ENCODE data around the gene METTL8.
"Not testable (repeated sequence)": the region's sequence is repeated elsewhere in the genome, so short reads cannot be mapped to it uniquely, and the experiment has no call there.

Gene METTL8

DNA sequence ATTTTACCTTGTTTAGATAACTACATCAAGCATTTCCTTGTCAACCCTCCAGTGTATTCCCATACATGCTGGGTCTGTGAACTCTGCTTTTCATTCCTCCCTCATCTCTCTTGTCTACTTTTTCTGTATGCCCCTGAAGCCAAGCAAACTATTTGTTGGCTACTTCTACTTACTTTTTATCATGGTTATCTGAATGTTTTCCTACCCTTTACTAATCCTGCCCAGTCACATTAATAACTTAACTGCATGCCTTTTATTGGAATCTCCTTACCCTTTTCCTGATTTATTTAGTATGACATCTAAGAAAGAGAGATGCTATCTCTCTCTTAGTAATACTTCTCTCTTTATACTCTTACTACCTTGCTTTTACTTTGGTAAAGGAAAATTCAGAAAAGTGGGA lies 17.3 kb upstream of the METTL8 start:
- Histone ChIP-seq H3K9ac (ENCODE audit: low read length) (no peak overlapping the region), H3K27ac (ENCODE audit: low read length) (no peak overlapping the region), H3K4me1 (ENCODE audit: control insufficient read depth, low read depth, low read length) (no peaks in the 10 kb centered on the region), H3K36me3 (ENCODE audit: control insufficient read depth, low read depth, low read length) (peaks cover 48% of the 10 kb centered on the region), H3K9me3 (ENCODE audit: control insufficient read depth, low read depth, low read length) (no peaks in the 10 kb centered on the region), H3K4me3 (ENCODE audit: low read length) (no peak overlapping the region), H3K27me3 (ENCODE audit: control insufficient read depth, insufficient read depth, low read length) (no peaks in the 10 kb centered on the region)

- H3K4me3 ChIP-seq (ENCODE audit: low read length) = no peak overlapping the region
- peaks cover 54% of the 10 kb centered on the region for H3K36me3 ChIP-seq (ENCODE audit: control insufficient read depth, low read depth, low read length)
- H3K4me1 ChIP-seq (ENCODE audit: control insufficient read depth, low read depth, low read length) = no peaks in the 10 kb centered on the region
- no peaks in the 10 kb centered on the region for H3K27me3 ChIP-seq (ENCODE audit: control insufficient read depth, insufficient read depth, low read length)
- H3K27ac ChIP-seq (ENCODE audit: low read length) = no peak overlapping the region
- no peak overlapping the region for H3K9ac ChIP-seq (ENCODE audit: low read length)
- H3K9me3 ChIP-seq (ENCODE audit: control insufficient read depth, low read depth, low read length) = no peaks in the 10 kb centered on the region
Observed at GRCh38 chr2:171447675-171448074, 13.9 kb upstream of the METTL8 start.

- H3K4me1 ChIP-seq (ENCODE audit: control insufficient read depth, low read depth, low read length) = no peaks in the 10 kb centered on the region
- H3K4me3 ChIP-seq (ENCODE audit: low read length) = no peak overlapping the region
- no peak overlapping the region for H3K27ac ChIP-seq (ENCODE audit: low read length)
- no peaks in the 10 kb centered on the region for H3K27me3 ChIP-seq (ENCODE audit: control insufficient read depth, insufficient read depth, low read length)
- no peaks in the 10 kb centered on the region for H3K9me3 ChIP-seq (ENCODE audit: control insufficient read depth, low read depth, low read length)
- H3K9ac ChIP-seq (ENCODE audit: low read length) = no peak overlapping the region
- H3K36me3 ChIP-seq (ENCODE audit: control insufficient read depth, low read depth, low read length) = peaks cover 57% of the 10 kb centered on the region
Observed at GRCh38 chr2:171441470-171441869, 7.7 kb upstream of the METTL8 start.

DNA sequence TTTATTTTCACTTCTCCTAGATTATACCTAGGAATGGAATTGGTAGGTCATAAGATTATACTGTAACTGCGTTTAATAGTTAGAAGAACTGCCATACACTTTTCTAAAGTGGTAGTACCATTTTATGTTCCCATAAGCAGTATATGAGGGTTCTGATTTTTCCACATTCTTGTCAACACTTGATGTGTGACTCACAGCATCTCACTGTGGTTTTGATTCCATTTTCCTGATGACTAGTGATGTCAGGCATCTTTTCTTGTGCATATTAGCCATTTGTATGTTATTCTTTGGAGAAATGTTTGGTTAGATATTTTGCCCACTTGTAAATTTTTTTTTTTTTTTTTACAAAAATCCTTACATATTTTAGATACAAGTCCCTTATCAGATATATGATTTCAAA lies 2.5 kb upstream of the METTL8 start:
- Histone ChIP-seq H3K4me1 (ENCODE audit: control insufficient read depth, low read depth, low read length) (peaks cover 24% of the 10 kb centered on the region), H3K36me3 (ENCODE audit: control insufficient read depth, low read depth, low read length) (peaks cover 38% of the 10 kb centered on the region), H3K4me3 (ENCODE audit: low read length) (no peak overlapping the region), H3K27ac (ENCODE audit: low read length) (no peak overlapping the region), H3K9ac (ENCODE audit: low read length) (no peak overlapping the region), H3K27me3 (ENCODE audit: control insufficient read depth, insufficient read depth, low read length) (no peaks in the 10 kb centered on the region), H3K9me3 (ENCODE audit: control insufficient read depth, low read depth, low read length) (no peaks in the 10 kb centered on the region)

DNA sequence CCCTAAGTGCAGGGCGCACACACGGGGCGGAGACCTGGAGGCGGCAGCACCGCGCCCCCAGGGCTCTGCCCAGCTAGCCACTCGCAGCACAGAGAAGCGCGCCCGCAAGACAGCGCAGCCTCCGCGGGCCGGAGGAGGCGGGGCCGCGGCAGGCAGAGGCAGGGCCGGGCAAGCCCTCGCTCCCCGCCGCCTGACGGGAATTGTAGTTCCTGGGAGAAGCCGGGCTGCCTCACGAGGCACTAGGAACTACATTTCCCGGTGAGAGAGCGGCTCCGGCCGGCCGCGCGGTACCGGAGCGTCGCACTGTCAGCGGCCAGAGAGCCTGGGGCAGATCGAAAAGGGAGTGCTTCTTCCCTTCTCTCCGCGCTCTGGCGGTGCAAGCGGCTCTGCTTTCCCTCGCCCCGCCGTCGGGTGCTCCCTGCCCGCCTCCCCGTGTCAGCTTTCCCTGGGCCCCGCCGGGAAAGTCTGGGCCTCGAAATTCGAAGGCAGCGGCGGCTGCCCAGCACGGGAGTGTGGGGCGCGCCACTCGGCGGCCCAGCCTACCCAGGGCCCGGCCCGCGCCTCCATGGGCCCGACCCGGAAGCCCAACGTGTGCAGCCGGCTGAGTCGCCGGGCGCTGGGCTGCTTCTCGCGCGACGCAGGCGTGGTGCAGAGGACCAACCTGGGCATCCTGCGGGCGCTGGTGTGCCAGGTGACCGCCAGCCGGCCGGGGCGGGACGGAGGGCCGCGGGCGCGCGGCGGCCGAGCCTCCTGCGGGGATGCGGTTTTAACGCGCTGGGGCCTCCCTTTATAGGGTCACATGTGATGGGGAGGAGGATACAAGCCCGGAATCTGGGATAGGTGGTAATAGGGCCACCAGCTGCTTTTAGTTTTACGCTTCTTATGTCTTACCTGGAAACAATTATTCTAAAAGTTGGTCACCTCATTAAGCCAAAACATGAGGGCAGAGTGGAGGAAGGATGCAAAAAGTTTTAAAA lies 511 bp upstream of the METTL8 start, which contains the start of gene DCAF17:
DCAF17 (plus strand) TSS at position 214 of the 977 bp plus-strand sequence; CDS start at position 566, 352 bp downstream.
- Histone ChIP-seq H3K36me3 (ENCODE audit: control insufficient read depth, low read depth, low read length) (peaks cover 30% of the 10 kb centered on the region), H3K4me3 (ENCODE audit: low read length) (peak within 1 kb of the TSS; percentile 95), H3K9ac (ENCODE audit: low read length) (peak within 1 kb of the TSS; percentile 95), H3K4me1 (ENCODE audit: control insufficient read depth, low read depth, low read length) (peaks cover 33% of the 10 kb centered on the region), H3K9me3 (ENCODE audit: control insufficient read depth, low read depth, low read length) (no peaks in the 10 kb centered on the region), H3K27ac (ENCODE audit: low read length) (peak within 1 kb of the TSS; percentile 91), H3K27me3 (ENCODE audit: control insufficient read depth, insufficient read depth, low read length) (no peaks in the 10 kb centered on the region)

DNA sequence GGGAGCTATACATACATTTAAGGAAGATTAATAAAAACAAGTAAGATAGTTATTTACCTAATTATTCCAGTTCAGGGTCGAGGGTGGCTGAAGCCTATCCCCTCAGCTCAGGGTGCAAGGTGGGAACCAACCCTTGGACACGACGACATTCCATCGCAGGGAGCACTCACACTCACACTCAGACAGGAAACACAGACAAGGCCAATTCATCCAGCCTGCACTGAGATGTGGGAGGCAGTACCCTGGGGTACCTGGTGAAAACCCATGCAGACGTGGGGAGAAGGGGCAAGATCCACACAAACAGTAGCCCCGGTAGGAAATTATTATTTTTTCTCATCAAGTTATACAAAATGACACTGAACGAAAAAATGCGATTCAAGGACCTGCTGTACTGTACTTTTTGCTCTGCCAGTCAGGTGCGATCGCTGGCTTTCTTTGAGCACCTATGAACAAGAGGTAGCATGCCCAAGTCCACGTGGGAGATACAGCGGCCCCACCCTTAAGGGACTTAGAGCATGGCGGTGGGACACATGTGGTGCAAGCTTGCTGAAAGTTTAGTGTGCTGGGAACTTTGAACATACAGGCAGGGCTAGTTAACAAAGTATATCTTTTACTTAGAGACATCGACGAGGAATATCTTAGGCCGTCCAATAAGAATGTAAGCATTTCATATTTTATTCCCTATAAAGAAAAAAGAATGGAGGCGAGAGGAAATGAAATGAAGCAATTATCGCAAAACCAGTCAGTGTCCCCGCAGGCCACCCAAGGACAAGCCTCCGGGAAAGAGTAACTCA lies 624 bp downstream of the METTL8 start:
- Histone ChIP-seq H3K9me3 (ENCODE audit: control insufficient read depth, low read depth, low read length) (no peaks in the 10 kb centered on the region), H3K4me3 (ENCODE audit: low read length) (peak overlapping the region; percentile 95), H3K36me3 (ENCODE audit: control insufficient read depth, low read depth, low read length) (peaks cover 20% of the 10 kb centered on the region)

DNA sequence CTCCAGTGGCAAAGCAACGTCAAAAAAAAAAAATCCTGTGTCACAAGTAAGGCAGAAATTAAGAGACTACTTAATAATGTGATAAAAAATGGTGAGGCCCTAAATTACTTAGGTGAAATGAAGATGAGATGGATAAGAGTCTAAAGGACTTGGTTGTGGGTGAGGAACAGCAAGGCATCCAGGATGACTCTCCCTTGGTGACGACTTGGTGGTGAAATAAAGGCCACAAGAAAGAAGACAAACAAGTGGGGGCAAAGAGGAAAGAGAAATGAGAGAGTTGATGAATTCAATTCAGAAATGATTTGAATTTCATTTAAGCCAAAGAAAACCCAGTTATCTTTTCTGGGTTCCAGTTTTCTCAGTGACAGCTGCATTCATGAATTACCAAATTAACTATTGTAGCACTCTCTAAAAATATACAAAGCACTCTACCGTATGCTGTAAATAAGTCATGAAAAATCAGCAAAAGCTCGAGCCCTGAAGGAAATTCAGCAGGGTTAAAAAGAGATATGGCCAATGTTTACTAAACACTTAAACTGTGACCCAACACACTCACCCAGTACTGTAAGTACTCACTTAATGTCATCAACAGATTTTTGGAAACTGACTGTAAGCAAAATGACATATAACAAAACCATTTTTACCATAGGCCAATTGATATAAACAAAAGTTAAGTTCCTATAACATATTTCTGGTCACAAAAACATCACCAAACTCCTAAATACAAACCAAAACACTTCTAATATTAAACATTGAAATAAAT lies 1.4 kb downstream of the METTL8 start:
- Histone ChIP-seq H3K9me3 (ENCODE audit: control insufficient read depth, low read depth, low read length) (no peaks in the 10 kb centered on the region), H3K4me3 (ENCODE audit: low read length) (peak overlapping the region; percentile 95), H3K36me3 (ENCODE audit: control insufficient read depth, low read depth, low read length) (peaks cover 14% of the 10 kb centered on the region), H3K9ac (ENCODE audit: low read length) (peak overlapping the region; percentile 95), H3K27me3 (ENCODE audit: control insufficient read depth, insufficient read depth, low read length) (no peaks in the 10 kb centered on the region), H3K27ac (ENCODE audit: low read length) (peak overlapping the region; percentile 91), H3K4me1 (ENCODE audit: control insufficient read depth, low read depth, low read length) (peaks cover 33% of the 10 kb centered on the region)

More for the DNA sequence above, 624 bp downstream of the METTL8 start:
- H3K9ac ChIP-seq (ENCODE audit: low read length) = peak overlapping the region; percentile 95
- peak overlapping the region; percentile 91 for H3K27ac ChIP-seq (ENCODE audit: low read length)
- H3K27me3 ChIP-seq (ENCODE audit: control insufficient read depth, insufficient read depth, low read length) = no peaks in the 10 kb centered on the region
- H3K4me1 ChIP-seq (ENCODE audit: control insufficient read depth, low read depth, low read length) = peaks cover 33% of the 10 kb centered on the region

- Histone ChIP-seq H3K4me3 (ENCODE audit: low read length) (peak overlapping the region; percentile 95), H3K4me1 (ENCODE audit: control insufficient read depth, low read depth, low read length) (peaks cover 33% of the 10 kb centered on the region), H3K36me3 (ENCODE audit: control insufficient read depth, low read depth, low read length) (peaks cover 9% of the 10 kb centered on the region), H3K27ac (ENCODE audit: low read length) (no peak overlapping the region), H3K9ac (ENCODE audit: low read length) (no peak overlapping the region), H3K27me3 (ENCODE audit: control insufficient read depth, insufficient read depth, low read length) (no peaks in the 10 kb centered on the region), H3K9me3 (ENCODE audit: control insufficient read depth, low read depth, low read length) (no peaks in the 10 kb centered on the region)
Observed at GRCh38 chr2:171431677-171432167, 2.1 kb downstream of the METTL8 start.

- Histone ChIP-seq H3K27me3 (ENCODE audit: control insufficient read depth, insufficient read depth, low read length) (no peaks in the 10 kb centered on the region), H3K9me3 (ENCODE audit: control insufficient read depth, low read depth, low read length) (no peaks in the 10 kb centered on the region), H3K36me3 (ENCODE audit: control insufficient read depth, low read depth, low read length) (no peaks in the 10 kb centered on the region), H3K9ac (ENCODE audit: low read length) (no peak overlapping the region), H3K27ac (ENCODE audit: low read length) (peak overlapping the region; percentile 62), H3K4me1 (ENCODE audit: control insufficient read depth, low read depth, low read length) (peaks cover 33% of the 10 kb centered on the region), H3K4me3 (ENCODE audit: low read length) (no peak overlapping the region)
Observed at GRCh38 chr2:171430516-171431410, 3.0 kb downstream of the METTL8 start.

- not testable (repeated sequence) for H3K27me3 ChIP-seq (ENCODE audit: control insufficient read depth, insufficient read depth, low read length); H3K9ac ChIP-seq (ENCODE audit: low read length); H3K4me3 ChIP-seq (ENCODE audit: low read length); H3K9me3 ChIP-seq (ENCODE audit: control insufficient read depth, low read depth, low read length); H3K4me1 ChIP-seq (ENCODE audit: control insufficient read depth, low read depth, low read length); H3K36me3 ChIP-seq (ENCODE audit: control insufficient read depth, low read depth, low read length); H3K27ac ChIP-seq (ENCODE audit: low read length)
Observed at GRCh38 chr2:171422710-171423495, 10.9 kb downstream of the METTL8 start.
